Suppressor macrophage treated with lipopolysaccharide for 4 hours (primary cell): ENCODE data around the gene PPP1R14D.
A peak's percentile ranks its signal among the peaks of the same experiment; 100 is the strongest.

Experiments
- DNase-seq: peaks from one replicate; pipeline ENCODE4 v3.0.0-alpha.2; 2020

Gene PPP1R14D

GRCh38 chr15:40850576-40851112 lies 22.1 kb upstream of the PPP1R14D start:
- no peak for DNase-seq

- DNase-seq, result peak; percentile 87
These were observed 18.9 kb upstream of the PPP1R14D start for GRCh38 chr15:40847223-40847961.

- peak; percentile 53 for DNase-seq
These were observed 18.3 kb upstream of the PPP1R14D start for GRCh38 chr15:40846841-40847222.

- no peak for DNase-seq
These were observed 17.2 kb upstream of the PPP1R14D start for GRCh38 chr15:40845511-40846284.

GRCh38 chr15:40845036-40845435 lies 16.5 kb upstream of the PPP1R14D start:
- peak; percentile 37 for DNase-seq

GRCh38 chr15:40844696-40845030 lies 16.2 kb upstream of the PPP1R14D start:
- peak; percentile 44 for DNase-seq

- peak; percentile 57 for DNase-seq
These were observed 15.6 kb upstream of the PPP1R14D start, which contains the start of gene SPINT1 for GRCh38 chr15:40843885-40844695. SPINT1 (plus strand) TSS chr15:40844048; CDS start chr15:40844555, 507 bp downstream.

- DNase-seq, result no peak
These were observed 14.9 kb upstream of the PPP1R14D start for GRCh38 chr15:40843261-40843884.

- DNase-seq, result no peak
These were observed 13.2 kb upstream of the PPP1R14D start for GRCh38 chr15:40841741-40842140.

- DNase-seq, result no peak
These were observed 10.2 kb upstream of the PPP1R14D start for GRCh38 chr15:40838756-40839155.

GRCh38 chr15:40836020-40836419 lies 7.5 kb upstream of the PPP1R14D start:
- no peak for DNase-seq

- DNase-seq, result no peak
These were observed 4.4 kb upstream of the PPP1R14D start for GRCh38 chr15:40832903-40833302.

GRCh38 chr15:40831861-40832260 lies 3.4 kb upstream of the PPP1R14D start:
- DNase-seq, result no peak

- no peak for DNase-seq
These were observed 2.4 kb upstream of the PPP1R14D start for GRCh38 chr15:40830884-40831283.

- DNase-seq, result no peak
These were observed 607 bp upstream of the PPP1R14D start for GRCh38 chr15:40829115-40829514.

- no peak for DNase-seq
These were observed 2.0 kb downstream of the PPP1R14D start for GRCh38 chr15:40826423-40827075.

- DNase-seq, result no peak
These were observed 2.7 kb downstream of the PPP1R14D start for GRCh38 chr15:40825661-40826422.

GRCh38 chr15:40823572-40824343 lies 4.8 kb downstream of the PPP1R14D start:
- no peak for DNase-seq

- DNase-seq, result no peak
These were observed 7.3 kb downstream of the PPP1R14D start for GRCh38 chr15:40821195-40821594.

- DNase-seq, result no peak
These were observed 9.5 kb downstream of the PPP1R14D start for GRCh38 chr15:40819048-40819447.
